GM23338 (cell line): Measurements from ENCODE around the gene JDP2.

Experiments
- EZH2 ChIP-seq: fragments of 200-600 bp; sonication (generic); IDR thresholded peaks from one replicate; pipeline ENCODE4 v1.8.0; 2017; ENCODE audit warnings: antibody characterized with exemption, mild to moderate bottlenecking, low read depth; ENCODE audit not compliant: unreplicated experiment
- EZH2phosphoT487 ChIP-seq: fragments of 200-600 bp; sonication (generic); IDR thresholded peaks from one replicate; pipeline ENCODE4 v1.8.1; 2018; ENCODE audit warnings: antibody characterized with exemption; ENCODE audit not compliant: unreplicated experiment
- POLR2AphosphoS5 ChIP-seq: IDR thresholded peaks from 2 replicates; pipeline ENCODE4 v1.6.1; 2016; ENCODE audit warnings: antibody characterized with exemption, low read depth
- TF ChIP-seq, protein P1 (sequence below), 2 experiments: fragments of 200-600 bp in 1 of 2; sonication (generic) in 1 of 2; conservative IDR thresholded peaks; 2 replicates each; pipeline versions ENCODE4 v1.5.1 to v1.6.1; 2016 to 2017; ENCODE audit warnings: antibody characterized with exemption in 2 of 2, low read depth in 2 of 2, mild to moderate bottlenecking in 2 of 2, moderate library complexity in 1 of 2

DNA sequence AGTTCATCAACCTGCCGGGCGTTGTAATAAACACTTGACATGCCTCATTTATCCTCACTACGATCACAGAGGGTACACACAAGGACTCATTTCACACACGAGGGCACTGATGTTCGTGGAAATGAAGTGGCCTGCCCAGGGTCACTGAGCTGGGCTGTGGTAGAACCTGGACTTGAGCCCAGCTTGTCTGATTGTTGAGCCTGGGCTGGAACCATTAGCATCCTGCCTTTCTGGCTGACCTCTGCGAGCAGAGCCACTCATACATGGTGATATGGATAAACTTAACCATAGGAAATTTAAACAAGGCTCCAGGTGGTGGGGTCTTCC lies 16.6 kb upstream of the JDP2 start:
- TF ChIP-seq EZH2 (no peak), POLR2AphosphoS5 (no peak), EZH2phosphoT487 (no peak)
- TF ChIP-seq, protein P1, sequence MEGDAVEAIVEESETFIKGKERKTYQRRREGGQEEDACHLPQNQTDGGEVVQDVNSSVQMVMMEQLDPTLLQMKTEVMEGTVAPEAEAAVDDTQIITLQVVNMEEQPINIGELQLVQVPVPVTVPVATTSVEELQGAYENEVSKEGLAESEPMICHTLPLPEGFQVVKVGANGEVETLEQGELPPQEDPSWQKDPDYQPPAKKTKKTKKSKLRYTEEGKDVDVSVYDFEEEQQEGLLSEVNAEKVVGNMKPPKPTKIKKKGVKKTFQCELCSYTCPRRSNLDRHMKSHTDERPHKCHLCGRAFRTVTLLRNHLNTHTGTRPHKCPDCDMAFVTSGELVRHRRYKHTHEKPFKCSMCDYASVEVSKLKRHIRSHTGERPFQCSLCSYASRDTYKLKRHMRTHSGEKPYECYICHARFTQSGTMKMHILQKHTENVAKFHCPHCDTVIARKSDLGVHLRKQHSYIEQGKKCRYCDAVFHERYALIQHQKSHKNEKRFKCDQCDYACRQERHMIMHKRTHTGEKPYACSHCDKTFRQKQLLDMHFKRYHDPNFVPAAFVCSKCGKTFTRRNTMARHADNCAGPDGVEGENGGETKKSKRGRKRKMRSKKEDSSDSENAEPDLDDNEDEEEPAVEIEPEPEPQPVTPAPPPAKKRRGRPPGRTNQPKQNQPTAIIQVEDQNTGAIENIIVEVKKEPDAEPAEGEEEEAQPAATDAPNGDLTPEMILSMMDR (conservative IDR thresholded peaks at IDR 0.05; ENCODE audit: low read depth in 2 of 2): no peak
